HepG2 (cell line): ENCODE data around the gene ADRA1B. TPM values are rescaled to one million over a fixed set of nuclear protein-coding genes. Genes with fewer than 3 reads are reported as not detected.

Source experiments
- ATAC-seq: fragments of 200-7000 bp; cut with Tn5 transposase; 3 replicates; pipeline ENCODE4 v1.9.1; 2020; ENCODE audit warnings: mild to moderate bottlenecking, moderate library complexity
- BruUV-seq: library from RNA; stranded (reverse); fragments of 400-500 nt; replicated peaks from 2 replicates; lab custom pipeline; 2021; lab: Mats Ljungman, UMichigan
- CTCF ChIA-PET: fragments of 300-600 bp; formaldehyde crosslinking; extraction: SDS; loops from one replicate; lab custom pipeline; 2021; ENCODE audit warnings: low total read pairs, inconsistent platforms, low intra/inter-chr PET ratio; lab: Yijun Ruan, JAX
- POLR2A ChIA-PET: fragments of 350-600 bp; sonication (Branson Sonifier 250); formaldehyde crosslinking; loops from one replicate; lab custom pipeline; 2020; ENCODE audit warnings: antibody characterized with exemption, inconsistent platforms; lab: Yijun Ruan, JAX
- DNase-seq: peaks from one replicate; pipeline ENCODE4 v3.0.0-alpha.2; 2015; ENCODE audit warnings: low spot score
- FAIRE-seq: peaks from 3 replicates; lab custom pipeline; 2011; peaks lifted over from hg19 to GRCh38; lab: Jason Lieb, UNC
- H2AFZ ChIP-seq: one replicate; pipeline ENCODE4 v1.6.1; 2011; ENCODE audit warnings: low read length, inconsistent platforms
- H3K27ac ChIP-seq: fragments of 300-600 bp; 3 replicates; pipeline ENCODE4 v1.8.0; 2011; ENCODE audit warnings: mixed run types, mild to moderate bottlenecking, mixed read lengths, low read length, inconsistent platforms; ENCODE audit not compliant: insufficient read depth; ENCODE audit errors: extremely low read length
- H3K27me3 ChIP-seq, 2 experiments: fragments of 200-600 bp in 1 of 2; 2 replicates in 1 of 2; 3 replicates in 1 of 2; pipeline versions ENCODE4 v1.6.0 to v1.8.0; 2011; ENCODE audit warnings: low read length in 2 of 2, mild to moderate bottlenecking in 2 of 2, moderate library complexity in 2 of 2, inconsistent platforms in 1 of 2; ENCODE audit not compliant: insufficient read depth in 2 of 2, control insufficient read depth in 1 of 2
- H3K36me3 ChIP-seq, 2 experiments: fragments of 200-600 bp in 1 of 2; replicated peaks in 1 of 2; 2 replicates in 1 of 2; 3 replicates in 1 of 2; pipeline versions ENCODE4 v1.5.1 to v1.8.0; 2011; ENCODE audit warnings: low read length in 2 of 2, inconsistent platforms in 1 of 2; ENCODE audit not compliant: insufficient read depth in 2 of 2, control insufficient read depth in 1 of 2
- H3K4me1 ChIP-seq: 2 replicates; pipeline ENCODE4 v1.5.1; 2012; ENCODE audit warnings: low read length, inconsistent platforms; ENCODE audit not compliant: insufficient read depth
- H3K4me2 ChIP-seq: 2 replicates; pipeline ENCODE4 v1.6.0; 2011; ENCODE audit warnings: low read depth, low read length, inconsistent platforms
- H3K4me3 ChIP-seq, 3 experiments: fragments of 200-600 bp in 1 of 3; sonication (generic), shearing (Covaris generic) in 1 of 3; replicated peaks in 1 of 3; 2 replicates each; pipeline ENCODE4 v1.5.1; 2011 to 2016; ENCODE audit warnings: low read length in 3 of 3, inconsistent platforms in 2 of 3, low read depth in 2 of 3, mild to moderate bottlenecking in 2 of 3, control low read depth in 1 of 3, mixed read lengths in 1 of 3; ENCODE audit not compliant: insufficient read depth in 1 of 3
- H3K79me2 ChIP-seq: one replicate; pipeline ENCODE4 v1.6.1; 2011; ENCODE audit warnings: low read length, inconsistent platforms; ENCODE audit not compliant: insufficient read depth
- H3K9ac ChIP-seq: 2 replicates; pipeline ENCODE4 v1.6.0; 2011; ENCODE audit warnings: mild to moderate bottlenecking, low read depth, low read length, inconsistent platforms; ENCODE audit not compliant: insufficient read depth
- H3K9me3 ChIP-seq: 2 replicates; pipeline ENCODE4 v1.5.1; 2012; ENCODE audit warnings: mild to moderate bottlenecking, low read length
- H4K20me1 ChIP-seq: 2 replicates; pipeline ENCODE4 v1.6.0; 2011; ENCODE audit warnings: inconsistent platforms, mild to moderate bottlenecking, low read length, moderate library complexity; ENCODE audit not compliant: insufficient read depth
- NFKBIZ ChIP-seq: IDR thresholded peaks from 2 replicates; pipeline ENCODE4 v1.6.1; 2018; ENCODE audit warnings: missing genetic modification reagents, missing compliant biosample characterization
- PRMT3 ChIP-seq: sonication (generic); formaldehyde crosslinking; IDR thresholded peaks from 2 replicates; pipeline ENCODE4 v1.8.1; 2022; ENCODE audit warnings: low read depth, mild to moderate bottlenecking, moderate library complexity, missing genetic modification reagents, borderline replicate concordance
- RORA ChIP-seq: sonication (generic); formaldehyde crosslinking; IDR thresholded peaks from 2 replicates; pipeline ENCODE4 v1.5.0; 2020; ENCODE audit warnings: mild to moderate bottlenecking, missing genetic modification reagents, moderate library complexity
- ZFAT ChIP-seq: sonication (generic); formaldehyde crosslinking; conservative IDR thresholded peaks from 2 replicates; pipeline ENCODE4 v1.8.1; 2023; ENCODE audit warnings: missing genetic modification reagents, inconsistent platforms
- ZNF160 ChIP-seq: sonication (generic); formaldehyde crosslinking; IDR thresholded peaks from 2 replicates; pipeline ENCODE4 v1.8.0; 2022; ENCODE audit warnings: mild to moderate bottlenecking, inconsistent platforms, missing genetic modification reagents
- ZNF30 ChIP-seq: sonication (generic); formaldehyde crosslinking; IDR thresholded peaks from 2 replicates; pipeline ENCODE4 v1.5.0; 2020; ENCODE audit warnings: mild to moderate bottlenecking, missing genetic modification reagents
- ZNF512 ChIP-seq: sonication (generic); formaldehyde crosslinking; IDR thresholded peaks from 2 replicates; pipeline ENCODE4 v1.4.0; 2020; ENCODE audit warnings: mild to moderate bottlenecking, missing genetic modification reagents
- ZNF513 ChIP-seq: sonication (generic); formaldehyde crosslinking; conservative IDR thresholded peaks from 2 replicates; pipeline ENCODE4 v1.5.0; 2020; ENCODE audit warnings: missing genetic modification reagents
- ZNF576 ChIP-seq: sonication (generic); formaldehyde crosslinking; IDR thresholded peaks from 2 replicates; pipeline ENCODE4 v1.4.0; 2020; ENCODE audit warnings: mild to moderate bottlenecking, missing genetic modification reagents
- ZNF761 ChIP-seq: sonication (generic); formaldehyde crosslinking; conservative IDR thresholded peaks from 2 replicates; pipeline ENCODE4 v1.4.0; 2020; ENCODE audit warnings: mild to moderate bottlenecking, missing genetic modification reagents
- WGBS: methylation state at CpG from one replicate; pipeline ENCODE4 v1.1.6; 2017; ENCODE audit warnings: low lambda C conversion rate; 5-methylcytosine and 5-hydroxymethylcytosine counted together
- in situ Hi-C: cut with HindIII; loops from 2 replicates; pipeline ENCODE4 v1.10.0; 2017; ENCODE audit warnings: low pct_unique_long_range_greater_than_20kb; ENCODE audit not compliant: extremely low pct_ligation_motif_present
- intact Hi-C: fragments of 100-400 bp; cut with micrococcal nuclease; formaldehyde crosslinking; loops from one replicate; pipeline ENCODE4 v1.10.0; 2022; ENCODE audit not compliant: unreplicated experiment
- polyA plus RNA-seq, 8 experiments: library from polyadenylated mRNA; depleted of rRNA in 3 of 8; stranded (reverse) in 7 of 8; unstranded in 1 of 8; fragments of >200 nt; fragmentation: Illumina TruSeq in 4 of 8; extraction: Trizol in 4 of 8; gene quantifications; 2 replicates each; pipeline versions ENCODE4 v1.2.1 to v1.2.3, GENCODE V29; 2011 to 2016; ENCODE audit warnings: low read depth in 4 of 8, missing spikeins in 1 of 8, mixed read lengths in 1 of 8; ENCODE audit not compliant: insufficient read depth in 1 of 8
- total RNA-seq, 5 experiments: library from RNA; depleted of rRNA; stranded (reverse); fragments of >200 nt; fragmentation: Illumina TruSeq; extraction: Trizol; gene quantifications; 2 replicates each; pipeline ENCODE4 v1.2.3, GENCODE V29; 2016; ENCODE audit warnings: low read depth in 1 of 5
- TF ChIP-seq, protein P1 (sequence below): sonication (generic); formaldehyde crosslinking; IDR thresholded peaks from 2 replicates; pipeline ENCODE4 v1.5.0; 2020; ENCODE audit warnings: missing genetic modification reagents
- TF ChIP-seq, protein P2 (sequence below): sonication (generic); formaldehyde crosslinking; IDR thresholded peaks from 2 replicates; pipeline ENCODE4 v1.4.0; 2020; ENCODE audit warnings: mild to moderate bottlenecking, missing genetic modification reagents

The ADRA1B gene
- total and polyA plus RNA-seq, 2 of the 13 experiments (the other 11 are each of a cell fraction or from before 2014, with no cell fraction given) = not detected

DNA sequence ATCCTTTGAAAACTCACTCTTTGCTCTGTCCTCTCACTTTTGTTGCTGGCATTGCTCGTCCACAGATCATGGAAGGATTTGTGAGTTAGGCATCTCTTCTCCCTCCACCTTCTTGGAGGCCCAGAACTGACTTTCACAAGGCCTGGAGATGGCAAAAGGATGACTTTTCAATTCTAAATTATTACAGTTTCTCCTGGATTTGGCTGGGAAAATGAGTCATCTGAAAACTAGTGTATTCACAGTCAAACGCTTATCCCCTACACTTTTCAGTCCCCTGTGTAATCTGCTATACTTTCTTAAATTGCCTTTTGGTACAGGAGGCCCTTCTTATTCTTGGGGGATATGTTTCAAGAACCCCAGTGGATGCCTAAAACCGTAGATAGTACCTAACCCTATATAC lies 35.6 kb downstream of the ADRA1B start:
- H3K4me1 ChIP-seq = peaks cover 6% of the 10 kb centered on the region
- H3K9me3 ChIP-seq = no peaks in the 10 kb centered on the region
- intact Hi-C loops (no loop called here), in situ Hi-C loops (no loop called here)
- POLR2A ChIA-PET = no interaction called here
- H2AFZ ChIP-seq = no peak overlapping the region
- DNase-seq = no peak
- BruUV-seq = no TSS peak
- peaks cover 1 to 4% of the 10 kb centered on the region in 2 experiments; a peak in 2 of 5 replicates for H3K27me3 ChIP-seq
- H3K4me3 ChIP-seq = no peak overlapping the region
- H3K79me2 ChIP-seq = no peaks in the 10 kb centered on the region
- no peak overlapping the region for H3K4me2 ChIP-seq
- WGBS = 0% methylated on average over 3 of the region's 3 CpGs
- H3K27ac ChIP-seq = no peak overlapping the region
- FAIRE-seq = no peak
- ATAC-seq = no peak
- H3K9ac ChIP-seq = no peak overlapping the region
- H3K36me3 ChIP-seq = no peaks in the 10 kb centered on the region
- no peaks in the 10 kb centered on the region for H4K20me1 ChIP-seq
- CTCF ChIA-PET = no interaction called here
- no peak for TF ChIP-seq ZNF576 (CRISPR knock-in tag)
- no peak for TF ChIP-seq ZFAT (CRISPR knock-in tag)

GRCh38 chr5:159953609-159954008 lies 37.3 kb downstream of the ADRA1B start:
- POLR2A ChIA-PET = no interaction called here
- Histone ChIP-seq H3K9me3 (no peaks in the 10 kb centered on the region), H2AFZ (no peak overlapping the region), H3K4me1 (no peaks in the 10 kb centered on the region), H3K4me2 (no peak overlapping the region), H3K36me3 (no peaks in the 10 kb centered on the region), H3K27me3 (peaks cover 1 to 4% of the 10 kb centered on the region in 2 experiments; a peak in 2 of 5 replicates), H3K9ac (no peak overlapping the region), H3K27ac (no peak overlapping the region), H3K4me3 (no peak overlapping the region), H4K20me1 (no peaks in the 10 kb centered on the region), H3K79me2 (no peaks in the 10 kb centered on the region)
- in situ Hi-C loops = no loop called here
- ATAC-seq (no peak), FAIRE-seq (no peak), DNase-seq (no peak)
- 30% methylated on average over 3 of the region's 3 CpGs for WGBS
- BruUV-seq = no TSS peak
- intact Hi-C loops = no loop called here
- CTCF ChIA-PET = no interaction called here
- TF ChIP-seq, protein P1, sequence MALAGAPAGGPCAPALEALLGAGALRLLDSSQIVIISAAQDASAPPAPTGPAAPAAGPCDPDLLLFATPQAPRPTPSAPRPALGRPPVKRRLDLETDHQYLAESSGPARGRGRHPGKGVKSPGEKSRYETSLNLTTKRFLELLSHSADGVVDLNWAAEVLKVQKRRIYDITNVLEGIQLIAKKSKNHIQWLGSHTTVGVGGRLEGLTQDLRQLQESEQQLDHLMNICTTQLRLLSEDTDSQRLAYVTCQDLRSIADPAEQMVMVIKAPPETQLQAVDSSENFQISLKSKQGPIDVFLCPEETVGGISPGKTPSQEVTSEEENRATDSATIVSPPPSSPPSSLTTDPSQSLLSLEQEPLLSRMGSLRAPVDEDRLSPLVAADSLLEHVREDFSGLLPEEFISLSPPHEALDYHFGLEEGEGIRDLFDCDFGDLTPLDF = no peak
- TF ChIP-seq ZNF30 (CRISPR knock-in tag) = no peak
- TF ChIP-seq ZNF160 (CRISPR knock-in tag) = no peak
- no peak for TF ChIP-seq ZNF512 (CRISPR knock-in tag)
- TF ChIP-seq RORA = no peak
- no peak for TF ChIP-seq NFKBIZ
- TF ChIP-seq PRMT3 (CRISPR knock-in tag) = no peak
- TF ChIP-seq ZNF513 (CRISPR knock-in tag) = no peak
- TF ChIP-seq, protein P2, sequence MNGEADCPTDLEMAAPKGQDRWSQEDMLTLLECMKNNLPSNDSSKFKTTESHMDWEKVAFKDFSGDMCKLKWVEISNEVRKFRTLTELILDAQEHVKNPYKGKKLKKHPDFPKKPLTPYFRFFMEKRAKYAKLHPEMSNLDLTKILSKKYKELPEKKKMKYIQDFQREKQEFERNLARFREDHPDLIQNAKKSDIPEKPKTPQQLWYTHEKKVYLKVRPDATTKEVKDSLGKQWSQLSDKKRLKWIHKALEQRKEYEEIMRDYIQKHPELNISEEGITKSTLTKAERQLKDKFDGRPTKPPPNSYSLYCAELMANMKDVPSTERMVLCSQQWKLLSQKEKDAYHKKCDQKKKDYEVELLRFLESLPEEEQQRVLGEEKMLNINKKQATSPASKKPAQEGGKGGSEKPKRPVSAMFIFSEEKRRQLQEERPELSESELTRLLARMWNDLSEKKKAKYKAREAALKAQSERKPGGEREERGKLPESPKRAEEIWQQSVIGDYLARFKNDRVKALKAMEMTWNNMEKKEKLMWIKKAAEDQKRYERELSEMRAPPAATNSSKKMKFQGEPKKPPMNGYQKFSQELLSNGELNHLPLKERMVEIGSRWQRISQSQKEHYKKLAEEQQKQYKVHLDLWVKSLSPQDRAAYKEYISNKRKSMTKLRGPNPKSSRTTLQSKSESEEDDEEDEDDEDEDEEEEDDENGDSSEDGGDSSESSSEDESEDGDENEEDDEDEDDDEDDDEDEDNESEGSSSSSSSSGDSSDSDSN (CRISPR knock-in tag) = no peak
- no peak for TF ChIP-seq ZNF761 (CRISPR knock-in tag)
